WTC11 (cell line): ENCODE measurements around the gene NEB. TPM values are rescaled to one million over a fixed set of nuclear protein-coding genes. Genes with fewer than 3 reads are reported as not detected.

Experiments used
- ATAC-seq: fragments of 200-7000 bp; cut with Tn5 transposase; 2 replicates; pipeline ENCODE4 v1.10.0; 2021; ENCODE audit warnings: mild to moderate bottlenecking, moderate library complexity
- CTCF ChIA-PET: fragments of 300-600 bp; sonication (Branson Sonifier 250); formaldehyde crosslinking; loops from one replicate; lab custom pipeline; 2021; ENCODE audit warnings: antibody characterized with exemption; lab: Charles Lee
- POLR2A ChIA-PET: fragments of 350-600 bp; sonication (Branson Sonifier 250); formaldehyde crosslinking; loops from one replicate; lab custom pipeline; 2021; ENCODE audit warnings: antibody characterized with exemption; lab: Charles Lee
- DNase-seq: peaks from one replicate; pipeline ENCODE4 v3.0.0; 2021; ENCODE audit warnings: low spot score
- H3K27ac Mint-ChIP-seq: 2 replicates; pipeline ENCODE4 v1.8.0; 2021; ENCODE audit warnings: mixed read lengths
- H3K27me3 Mint-ChIP-seq: 2 replicates; pipeline ENCODE4 v1.8.0; 2021; ENCODE audit warnings: low read depth, mild to moderate bottlenecking, moderate library complexity, mixed read lengths
- H3K36me3 Mint-ChIP-seq: 2 replicates; pipeline ENCODE4 v1.8.0; 2021; ENCODE audit warnings: mixed read lengths
- H3K4me1 Mint-ChIP-seq: 2 replicates; pipeline ENCODE4 v1.8.0; 2022; ENCODE audit warnings: mixed read lengths
- H3K4me3 Mint-ChIP-seq: 2 replicates; pipeline ENCODE4 v1.8.0; 2021; ENCODE audit warnings: mild to moderate bottlenecking, moderate library complexity, mixed read lengths
- H3K9me3 Mint-ChIP-seq: 2 replicates; pipeline ENCODE4 v1.8.0; 2021; ENCODE audit warnings: mixed read lengths
- AFF4 ChIP-seq: sonication (generic); formaldehyde crosslinking; IDR thresholded peaks from 2 replicates; pipeline ENCODE4 v1.8.1; 2023; ENCODE audit warnings: mild to moderate bottlenecking, missing genetic modification reagents, borderline replicate concordance
- CREB1 ChIP-seq: sonication (generic); formaldehyde crosslinking; IDR thresholded peaks from 2 replicates; pipeline ENCODE4 v1.8.0; 2023; ENCODE audit warnings: mild to moderate bottlenecking, missing genetic modification reagents
- CREM ChIP-seq: sonication (generic); formaldehyde crosslinking; IDR thresholded peaks from 2 replicates; pipeline ENCODE4 v1.8.1; 2022; ENCODE audit warnings: mild to moderate bottlenecking, missing genetic modification reagents, moderate library complexity
- E2F5 ChIP-seq: sonication (generic); formaldehyde crosslinking; IDR thresholded peaks from 2 replicates; pipeline ENCODE4 v1.8.1; 2022; ENCODE audit warnings: mild to moderate bottlenecking, moderate library complexity, missing genetic modification reagents
- FOXP4 ChIP-seq: sonication (generic); formaldehyde crosslinking; IDR thresholded peaks from 2 replicates; pipeline ENCODE4 v1.8.0; 2022; ENCODE audit warnings: mild to moderate bottlenecking, missing genetic modification reagents
- JAZF1 ChIP-seq: fragments of 250-450 bp; sonication (Bioruptor Pico); IDR thresholded peaks from 2 replicates; pipeline ENCODE4 v1.9.0; 2021; ENCODE audit warnings: moderate library complexity, mild to moderate bottlenecking, inconsistent platforms
- KAT7 ChIP-seq: sonication (generic); formaldehyde crosslinking; IDR thresholded peaks from 2 replicates; pipeline ENCODE4 v1.8.1; 2023; ENCODE audit warnings: missing genetic modification reagents, mild to moderate bottlenecking, borderline replicate concordance
- NFATC4 ChIP-seq: fragments of 250-450 bp; sonication (Bioruptor Pico); IDR thresholded peaks from 2 replicates; pipeline ENCODE4 v1.9.0; 2021; ENCODE audit warnings: mild to moderate bottlenecking
- NR3C1 ChIP-seq: sonication (generic); formaldehyde crosslinking; conservative IDR thresholded peaks from 2 replicates; pipeline ENCODE4 v1.8.1; 2023; ENCODE audit warnings: low read depth, mild to moderate bottlenecking, missing genetic modification reagents
- RELA ChIP-seq: sonication (generic); formaldehyde crosslinking; IDR thresholded peaks from 2 replicates; pipeline ENCODE4 v1.8.1; 2022; ENCODE audit warnings: missing genetic modification reagents, mild to moderate bottlenecking, borderline replicate concordance
- ZNF232 ChIP-seq: sonication (generic); formaldehyde crosslinking; IDR thresholded peaks from 2 replicates; pipeline ENCODE4 v1.8.0; 2022; ENCODE audit warnings: mild to moderate bottlenecking, missing genetic modification reagents
- ZNF416 ChIP-seq: fragments of 250-450 bp; sonication (Bioruptor Pico); IDR thresholded peaks from 2 replicates; pipeline ENCODE4 v1.9.0; 2021; ENCODE audit warnings: mild to moderate bottlenecking, inconsistent platforms
- total RNA-seq: library from RNA; stranded (reverse); gene quantifications from 3 replicates; pipeline ENCODE4 v1.2.3, GENCODE V29; 2021
- TF ChIP-seq, protein P1 (sequence below): sonication (generic); formaldehyde crosslinking; IDR thresholded peaks from 2 replicates; pipeline ENCODE4 v1.8.1; 2022; ENCODE audit warnings: missing genetic modification reagents, borderline replicate concordance

Gene NEB
- total RNA-seq, 1 experiment from 2014 or later, result 1.9 TPM

GRCh38 chr2:151682459-151683003 is 51.7 kb downstream of the NEB start (continued):
- TF ChIP-seq FOXP4 (CRISPR knock-in tag), result no peak
- TF ChIP-seq RELA, result no peak
- no peak for TF ChIP-seq JAZF1 (CRISPR knock-in tag)
- no peak for TF ChIP-seq ZNF232 (CRISPR knock-in tag)
- TF ChIP-seq NR3C1, result no peak

- H3K36me3 Mint-ChIP-seq, result no peaks in the 10 kb centered on the region
Observed at GRCh38 chr2:151681051-151681450, 53.2 kb downstream of the NEB start.

More at GRCh38 chr2:151681051-151681450, 53.2 kb downstream of the NEB start:
- no peaks in the 10 kb centered on the region for H3K27me3 Mint-ChIP-seq
- CTCF ChIA-PET, result no interaction called here
- ATAC-seq, result no peak
- TF ChIP-seq CREM (CRISPR knock-in tag), result no peak
- TF ChIP-seq AFF4 (CRISPR knock-in tag), result no peak
- TF ChIP-seq E2F5 (CRISPR knock-in tag), result no peak
- no peak for TF ChIP-seq NFATC4 (CRISPR knock-in tag)
- no peak for TF ChIP-seq CREB1 (CRISPR knock-in tag)
- TF ChIP-seq, protein P1, sequence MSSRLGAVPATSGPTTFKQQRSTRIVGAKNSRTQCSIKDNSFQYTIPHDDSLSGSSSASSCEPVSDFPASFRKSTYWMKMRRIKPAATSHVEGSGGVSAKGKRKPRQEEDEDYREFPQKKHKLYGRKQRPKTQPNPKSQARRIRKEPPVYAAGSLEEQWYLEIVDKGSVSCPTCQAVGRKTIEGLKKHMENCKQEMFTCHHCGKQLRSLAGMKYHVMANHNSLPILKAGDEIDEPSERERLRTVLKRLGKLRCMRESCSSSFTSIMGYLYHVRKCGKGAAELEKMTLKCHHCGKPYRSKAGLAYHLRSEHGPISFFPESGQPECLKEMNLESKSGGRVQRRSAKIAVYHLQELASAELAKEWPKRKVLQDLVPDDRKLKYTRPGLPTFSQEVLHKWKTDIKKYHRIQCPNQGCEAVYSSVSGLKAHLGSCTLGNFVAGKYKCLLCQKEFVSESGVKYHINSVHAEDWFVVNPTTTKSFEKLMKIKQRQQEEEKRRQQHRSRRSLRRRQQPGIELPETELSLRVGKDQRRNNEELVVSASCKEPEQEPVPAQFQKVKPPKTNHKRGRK (CRISPR knock-in tag), result no peak
- no peak for TF ChIP-seq KAT7 (CRISPR knock-in tag)
- no peak for TF ChIP-seq ZNF416
- TF ChIP-seq, all 79 proteins: peak for 0
- no peak for DNase-seq
- Mint-ChIP-seq H3K9me3 (no peaks in the 10 kb centered on the region), H3K27ac (no peak overlapping the region), H3K4me1 (peaks cover 16% of the 10 kb centered on the region), H3K4me3 (no peak overlapping the region)
- POLR2A ChIA-PET, result no interaction called here
